H1 (cell line): ENCODE measurements around the gene NECAB3. TPM values are rescaled to one million over a fixed set of nuclear protein-coding genes. Genes with fewer than 3 reads are reported as not detected.

Source experiments
- CTCF ChIA-PET: fragments of 300-600 bp; sonication (Branson Sonifier 250); formaldehyde crosslinking; loops from one replicate; lab custom pipeline; 2021; ENCODE audit not compliant: partially characterized antibody; lab: Charles Lee
- POLR2A ChIA-PET: fragments of 300-600 bp; sonication (Branson Sonifier 250); formaldehyde crosslinking; loops from one replicate; lab custom pipeline; 2021; ENCODE audit warnings: inconsistent platforms; ENCODE audit not compliant: partially characterized antibody; lab: Charles Lee
- DNase-seq, 2 experiments: peaks; one replicate each; pipeline versions ENCODE4 v3.0.0 to v3.0.0-alpha.2; 2010 to 2022; ENCODE audit warnings: low spot score in 2 of 2, low read depth in 1 of 2, mixed read lengths in 1 of 2
- FAIRE-seq: peaks from 2 replicates; lab custom pipeline; 2011; peaks lifted over from hg19 to GRCh38; lab: Jason Lieb, UNC
- H2AFZ ChIP-seq: 2 replicates; pipeline ENCODE4 v1.8.1; 2012; ENCODE audit warnings: low read length, inconsistent platforms
- H2AK5ac ChIP-seq: 2 replicates; pipeline ENCODE4 v1.6.1; 2013; ENCODE audit warnings: low read depth, low read length
- H2BK120ac ChIP-seq: replicated peaks from 2 replicates; pipeline ENCODE3; 2013; ENCODE audit warnings: low read depth, low read length, inconsistent platforms
- H2BK12ac ChIP-seq: 2 replicates; pipeline ENCODE4 v1.6.1; 2013; ENCODE audit warnings: low read depth, low read length
- H2BK15ac ChIP-seq: 2 replicates; pipeline ENCODE4 v1.6.1; 2013; ENCODE audit warnings: low read length
- H2BK20ac ChIP-seq: 2 replicates; pipeline ENCODE4 v1.6.1; 2013; ENCODE audit warnings: low read length
- H2BK5ac ChIP-seq: 2 replicates; pipeline ENCODE4 v1.6.1; 2013; ENCODE audit warnings: low read depth, low read length
- H3K14ac ChIP-seq: 2 replicates; pipeline ENCODE4 v1.6.1; 2013; ENCODE audit warnings: inconsistent platforms; ENCODE audit not compliant: insufficient read length
- H3K18ac ChIP-seq: 2 replicates; pipeline ENCODE4 v1.6.1; 2013; ENCODE audit warnings: low read length; ENCODE audit errors: extremely low read depth
- H3K23ac ChIP-seq: 2 replicates; pipeline ENCODE4 v1.6.1; 2013; ENCODE audit warnings: inconsistent platforms; ENCODE audit not compliant: insufficient read length
- H3K23me2 ChIP-seq: 2 replicates; pipeline ENCODE4 v1.6.1; 2013; ENCODE audit warnings: low read depth, low read length
- H3K27ac ChIP-seq: 2 replicates; pipeline ENCODE4 v1.6.1; 2011; ENCODE audit warnings: low read depth, low read length, inconsistent platforms
- H3K27me3 ChIP-seq, 4 experiments: replicated peaks in 1 of 4; 1 replicate in 1 of 4; 2 replicates in 3 of 4; pipeline versions ENCODE4 v1.6.1 to v1.8.1; 2011 to 2013; ENCODE audit warnings: low read length in 3 of 4, mild to moderate bottlenecking in 3 of 4, inconsistent platforms in 2 of 4, mixed read lengths in 2 of 4, moderate library complexity in 1 of 4; ENCODE audit not compliant: control insufficient read depth in 3 of 4, insufficient read depth in 3 of 4; ENCODE audit errors: extremely low read depth in 1 of 4
- H3K36me3 ChIP-seq, 4 experiments: 2 replicates each; pipeline versions ENCODE4 v1.6.1 to v1.8.1; 2011 to 2013; ENCODE audit warnings: mild to moderate bottlenecking in 4 of 4, low read length in 3 of 4, moderate library complexity in 2 of 4, control low read depth in 1 of 4, inconsistent platforms in 1 of 4; ENCODE audit not compliant: insufficient read depth in 4 of 4, control insufficient read depth in 2 of 4
- H3K4ac ChIP-seq: replicated peaks from 2 replicates; pipeline ENCODE3; 2013; ENCODE audit warnings: low read length, low read depth, mixed read lengths, inconsistent platforms; ENCODE audit not compliant: insufficient read length
- H3K4me1 ChIP-seq, 4 experiments: replicated peaks in 1 of 4; 1 replicate in 1 of 4; 2 replicates in 3 of 4; pipeline versions ENCODE4 v1.6.1 to v1.8.1; 2011 to 2013; ENCODE audit warnings: low read length in 3 of 4, inconsistent platforms in 2 of 4, mixed read lengths in 1 of 4; ENCODE audit not compliant: insufficient read depth in 4 of 4, control insufficient read depth in 3 of 4
- H3K4me2 ChIP-seq, 2 experiments: 2 replicates each; pipeline versions ENCODE4 v1.6.1 to v1.8.1; 2011 to 2013; ENCODE audit warnings: low read depth in 2 of 2, low read length in 2 of 2, control low read depth in 1 of 2, inconsistent platforms in 1 of 2, mild to moderate bottlenecking in 1 of 2; ENCODE audit not compliant: insufficient read depth in 1 of 2
- H3K4me3 ChIP-seq, 4 experiments: fragments of 200-600, 300-600 bp in 1 of 4; sonication (generic), shearing (Covaris generic), sonication (Bioruptor Twin) in 1 of 4; 2 replicates each; pipeline versions ENCODE4 v1.5.1 to v1.8.1; 2011 to 2016; ENCODE audit warnings: low read length in 4 of 4, low read depth in 3 of 4, control low read depth in 2 of 4, inconsistent platforms in 2 of 4, mild to moderate bottlenecking in 2 of 4, mixed read lengths in 1 of 4, moderate library complexity in 1 of 4; ENCODE audit not compliant: insufficient read depth in 2 of 4; ENCODE audit errors: extremely low read depth in 1 of 4
- H3K56ac ChIP-seq: replicated peaks from 2 replicates; pipeline ENCODE3; 2013; ENCODE audit warnings: low read depth, mild to moderate bottlenecking, mixed read lengths, low read length, inconsistent platforms; ENCODE audit not compliant: insufficient read length
- H3K79me1 ChIP-seq: 2 replicates; pipeline ENCODE4 v1.6.1; 2013; ENCODE audit warnings: low read depth, low read length, control low read depth
- H3K79me2 ChIP-seq, 2 experiments: 2 replicates each; pipeline versions ENCODE4 v1.6.1 to v1.8.1; 2012 to 2013; ENCODE audit warnings: low read length in 2 of 2, mild to moderate bottlenecking in 2 of 2, inconsistent platforms in 1 of 2; ENCODE audit not compliant: insufficient read depth in 2 of 2, control insufficient read depth in 1 of 2
- H3K9ac ChIP-seq, 4 experiments: replicated peaks in 1 of 4; 1 replicate in 1 of 4; 2 replicates in 3 of 4; pipeline versions ENCODE4 v1.6.1 to v1.8.1; 2011 to 2013; ENCODE audit warnings: low read depth in 3 of 4, low read length in 3 of 4, control low read depth in 2 of 4, mild to moderate bottlenecking in 2 of 4, moderate library complexity in 2 of 4, inconsistent platforms in 1 of 4; ENCODE audit errors: extremely low read depth in 1 of 4
- H3K9me3 ChIP-seq, 2 experiments: 2 replicates each; pipeline versions ENCODE4 v1.6.1 to v1.8.1; 2012 to 2013; ENCODE audit warnings: mild to moderate bottlenecking in 2 of 2, moderate library complexity in 2 of 2, control low read depth in 1 of 2, inconsistent platforms in 1 of 2, low read depth in 1 of 2, low read length in 1 of 2, mixed read lengths in 1 of 2; ENCODE audit not compliant: insufficient read depth in 2 of 2
- H4K20me1 ChIP-seq, 2 experiments: replicated peaks in 1 of 2; 2 replicates each; pipeline versions ENCODE3 to v1.8.1; 2011 to 2013; ENCODE audit warnings: inconsistent platforms in 2 of 2, low read length in 2 of 2, mild to moderate bottlenecking in 1 of 2; ENCODE audit not compliant: insufficient read depth in 2 of 2, control insufficient read depth in 1 of 2
- H4K5ac ChIP-seq: 2 replicates; pipeline ENCODE4 v1.6.1; 2013; ENCODE audit warnings: low read length, low read depth, mixed read lengths, inconsistent platforms; ENCODE audit not compliant: insufficient read length
- H4K8ac ChIP-seq: 2 replicates; pipeline ENCODE4 v1.8.0; 2013; ENCODE audit warnings: mild to moderate bottlenecking, moderate library complexity, low read length, inconsistent platforms; ENCODE audit not compliant: insufficient read depth; ENCODE audit errors: extremely low read depth
- H4K91ac ChIP-seq: replicated peaks from 2 replicates; pipeline ENCODE3; 2013; ENCODE audit warnings: low read length, mixed read lengths, inconsistent platforms; ENCODE audit not compliant: insufficient read length
- E2F6 ChIP-seq: IDR thresholded peaks from 2 replicates; pipeline ENCODE4 v1.6.1; 2012; ENCODE audit warnings: inconsistent platforms
- RBBP5 ChIP-seq: IDR thresholded peaks from 2 replicates; pipeline ENCODE4 v1.7.1; 2012; ENCODE audit warnings: low read depth, mild to moderate bottlenecking, inconsistent platforms, low read length, moderate library complexity, borderline replicate concordance
- RNF2 ChIP-seq: fragments of 200-900, 300-1000 bp; sonication (generic); IDR thresholded peaks from 2 replicates; pipeline ENCODE4 v1.7.1; 2016; ENCODE audit warnings: borderline replicate concordance, low read depth, mild to moderate bottlenecking, antibody characterized with exemption, low read length; ENCODE audit not compliant: poor library complexity, severe bottlenecking; ENCODE audit errors: missing control alignments
- WGBS, 2 experiments: shearing (Covaris generic) in 1 of 2; methylation state at CpG; one replicate each; pipeline versions ENCODE4 v1.1.6 to v1.1.7; 2013 to 2015; ENCODE audit warnings: low lambda C conversion rate in 2 of 2, mixed read lengths in 2 of 2, inconsistent platforms in 1 of 2, low coverage in 1 of 2, missing lambda C conversion rate in 1 of 2; ENCODE audit not compliant: insufficient replicate concordance in 2 of 2, insufficient coverage in 1 of 2, insufficient read length in 1 of 2; ENCODE audit errors: extremely low coverage in 1 of 2, missing lambda C conversion rate in 1 of 2; 5-methylcytosine and 5-hydroxymethylcytosine counted together
- polyA plus RNA-seq, 7 experiments: library from polyadenylated mRNA; depleted of rRNA in 3 of 7; stranded (reverse) in 5 of 7; unstranded in 2 of 7; fragments of >200 nt in 5 of 7; fragments of 200-250 nt in 2 of 7; gene quantifications; 1 replicate in 5 of 7; 2 replicates in 1 of 7; 4 replicates in 1 of 7; pipeline versions ENCODE4 v1.2.1 to v1.2.3, GENCODE V29; 2011 to 2013; ENCODE audit warnings: missing spikeins in 2 of 7, mixed read lengths in 2 of 7
- total RNA-seq: library from RNA; stranded (reverse); fragmentation: NEBNext Ultra II Directional; extraction: Animal tissue kit (Norgen Biotek cat#: 25700); gene quantifications from 2 replicates; pipeline ENCODE4 v1.2.1, GENCODE V29; 2021

Gene NECAB3
- total and polyA plus RNA-seq, 2 of the 8 experiments (the other 6 are each of a cell fraction or from before 2014, with no cell fraction given), result 20.5 to 46.2 TPM

DNA sequence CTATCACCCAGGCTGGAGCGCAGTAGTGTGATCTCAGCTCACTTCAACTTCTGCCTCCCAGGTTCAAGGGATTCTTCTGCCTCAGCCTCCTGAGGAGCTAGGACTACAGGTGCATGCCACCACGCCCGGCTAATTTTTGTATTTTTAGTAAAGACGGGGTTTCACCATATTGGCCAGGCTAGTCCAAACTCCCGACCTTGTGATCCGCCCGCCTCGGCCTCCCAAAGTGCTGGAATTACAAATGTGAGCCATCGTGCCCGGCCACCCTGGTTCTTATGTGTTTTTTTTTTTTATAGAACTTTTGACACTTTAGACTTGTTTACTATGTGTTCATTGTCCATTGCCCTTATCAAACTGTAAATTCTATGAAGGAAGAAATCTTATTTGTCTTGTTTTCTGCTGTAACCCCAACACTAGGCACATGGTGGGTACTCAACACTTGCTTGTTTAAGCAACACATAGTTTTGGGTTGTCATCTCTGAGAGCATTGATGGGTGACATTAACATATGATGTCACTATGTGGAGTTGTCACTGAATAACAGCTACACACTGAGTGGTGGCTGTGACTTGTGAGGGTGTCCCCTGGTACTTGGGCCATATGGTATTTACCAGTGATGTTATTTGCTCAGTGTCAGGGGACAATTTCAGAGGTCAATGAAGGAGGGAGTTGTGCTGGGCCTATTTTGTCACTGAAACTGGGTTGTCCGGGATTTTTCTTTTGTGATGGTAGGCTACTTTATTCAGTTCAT, 47.3 kb upstream of the NECAB3 start:
- Histone ChIP-seq H3K14ac (no peak overlapping the region), H2BK12ac (no peak overlapping the region), H2BK5ac (no peak overlapping the region; the same call in 1 of the 2 replicates), H2AK5ac (no peak overlapping the region), H3K23me2 (peaks cover 6% of the 10 kb centered on the region), H4K8ac (no peak overlapping the region), H3K56ac (no peak overlapping the region), H3K4ac (no peak overlapping the region), H3K79me1 (no peaks in the 10 kb centered on the region), H4K91ac (no peak overlapping the region), H3K27me3 (no peaks in the 10 kb centered on the region), H4K5ac (no peak overlapping the region), H2BK20ac (no peak overlapping the region), H2BK120ac (no peak overlapping the region), H3K27ac (no peak overlapping the region), H3K36me3 (no peaks in the 10 kb centered on the region), H4K20me1 (no peaks in the 10 kb centered on the region), H3K18ac (no peak overlapping the region), H3K9ac (no peak overlapping the region), H3K9me3 (no peaks in the 10 kb centered on the region), H2BK15ac (no peak overlapping the region), H3K4me3 (no peak overlapping the region), H3K4me2 (no peak overlapping the region; a peak in 1 of 4 replicates), H3K4me1 (no peaks in the 10 kb centered on the region; a peak in 1 of 7 replicates), H2AFZ (no peak overlapping the region), H3K79me2 (no peaks in the 10 kb centered on the region), H3K23ac (no peak overlapping the region)
- ChIA-PET CTCF (interaction anchor here (0.6 to 1.1 kb wide), 3 partner anchors 36 to 302 kb away, joined by 3 to 4 read pairs (median 3); no protein-coding TSS in a partner anchor), POLR2A (interaction anchor here (0.8 kb wide), 1 partner anchor 86 kb away, joined by 3 read pairs; no protein-coding TSS in a partner anchor)
- DNase-seq (no peak), FAIRE-seq (no peak)
- 93% methylated on average over 11 of the region's 11 CpGs; no CpG with 5 or more reads in 1 of the 2 experiments for WGBS, 2 experiments
- TF ChIP-seq E2F6, result no peak
- TF ChIP-seq RNF2, result no peak
- TF ChIP-seq RBBP5, result no peak
